22Rv1 (cell line): ENCODE measurements around the gene OR2Y1.
"Not testable (repeated sequence)": the region's sequence is repeated elsewhere in the genome, so short reads cannot be mapped to it uniquely, and the experiment has no call there.

Experiments used
- H3K27ac ChIP-seq: fragments of 450-650 bp; 2 replicates; pipeline ENCODE4 v1.5.1; 2017
- ZFX ChIP-seq: fragments of 450-650 bp; IDR thresholded peaks from 2 replicates; pipeline ENCODE4 v1.6.1; 2017; ENCODE audit warnings: antibody characterized with exemption, borderline replicate concordance
- TF ChIP-seq, protein P1 (sequence below): fragments of 450-650 bp; IDR thresholded peaks from 2 replicates; pipeline ENCODE4 v1.5.1; 2017; ENCODE audit warnings: mild to moderate bottlenecking

OR2Y1 gene

DNA sequence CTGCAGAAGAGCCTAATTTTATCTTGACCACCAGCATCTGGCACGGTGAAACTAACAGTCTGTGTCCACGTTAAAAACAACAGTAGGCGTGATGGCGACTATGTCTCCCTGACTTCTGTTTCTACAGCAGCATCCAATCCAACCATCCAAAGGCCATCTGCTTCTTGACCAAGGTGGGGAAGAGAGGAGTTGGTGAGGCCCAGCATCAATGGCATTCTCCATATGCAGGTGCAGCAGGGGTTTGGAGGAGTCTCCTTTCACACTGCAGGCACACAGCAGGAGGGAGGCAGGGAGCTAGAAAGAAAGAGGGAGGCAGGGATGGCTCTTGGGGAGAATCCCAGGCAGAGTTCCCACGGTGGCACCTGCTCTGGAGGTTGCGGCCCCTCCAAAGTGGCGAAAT, 35.8 kb upstream of the OR2Y1 start:
- H3K27ac ChIP-seq, result no peak overlapping the region
- TF ChIP-seq ZFX, result no peak
- TF ChIP-seq, protein P1, sequence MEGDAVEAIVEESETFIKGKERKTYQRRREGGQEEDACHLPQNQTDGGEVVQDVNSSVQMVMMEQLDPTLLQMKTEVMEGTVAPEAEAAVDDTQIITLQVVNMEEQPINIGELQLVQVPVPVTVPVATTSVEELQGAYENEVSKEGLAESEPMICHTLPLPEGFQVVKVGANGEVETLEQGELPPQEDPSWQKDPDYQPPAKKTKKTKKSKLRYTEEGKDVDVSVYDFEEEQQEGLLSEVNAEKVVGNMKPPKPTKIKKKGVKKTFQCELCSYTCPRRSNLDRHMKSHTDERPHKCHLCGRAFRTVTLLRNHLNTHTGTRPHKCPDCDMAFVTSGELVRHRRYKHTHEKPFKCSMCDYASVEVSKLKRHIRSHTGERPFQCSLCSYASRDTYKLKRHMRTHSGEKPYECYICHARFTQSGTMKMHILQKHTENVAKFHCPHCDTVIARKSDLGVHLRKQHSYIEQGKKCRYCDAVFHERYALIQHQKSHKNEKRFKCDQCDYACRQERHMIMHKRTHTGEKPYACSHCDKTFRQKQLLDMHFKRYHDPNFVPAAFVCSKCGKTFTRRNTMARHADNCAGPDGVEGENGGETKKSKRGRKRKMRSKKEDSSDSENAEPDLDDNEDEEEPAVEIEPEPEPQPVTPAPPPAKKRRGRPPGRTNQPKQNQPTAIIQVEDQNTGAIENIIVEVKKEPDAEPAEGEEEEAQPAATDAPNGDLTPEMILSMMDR, result no peak

GRCh38 chr5:180771839-180772238, 32.0 kb upstream of the OR2Y1 start:
- no peak for TF ChIP-seq ZFX
- TF ChIP-seq, protein P1, result no peak
- no peak overlapping the region for H3K27ac ChIP-seq

DNA sequence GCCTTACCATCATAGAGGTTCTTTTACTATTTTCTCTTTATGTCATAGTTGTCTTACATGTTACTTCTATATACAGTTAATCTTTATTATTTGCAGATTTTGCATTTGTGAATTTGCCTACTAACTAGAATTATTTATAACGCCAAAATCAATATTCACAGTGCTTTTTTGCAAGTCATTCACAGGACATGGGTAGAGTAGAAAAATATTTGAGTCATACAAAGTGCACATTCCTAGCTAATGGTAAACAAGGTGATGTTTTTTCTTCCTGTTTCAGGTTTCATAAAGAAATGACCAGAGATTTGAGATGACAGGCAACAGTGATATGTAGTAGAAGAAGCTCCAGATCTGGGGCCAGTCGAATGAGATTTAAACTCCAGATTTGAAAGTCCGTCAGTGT, 30.0 kb upstream of the OR2Y1 start:
- TF ChIP-seq ZFX, result no peak
- TF ChIP-seq, protein P1, result no peak
- no peak overlapping the region for H3K27ac ChIP-seq

DNA sequence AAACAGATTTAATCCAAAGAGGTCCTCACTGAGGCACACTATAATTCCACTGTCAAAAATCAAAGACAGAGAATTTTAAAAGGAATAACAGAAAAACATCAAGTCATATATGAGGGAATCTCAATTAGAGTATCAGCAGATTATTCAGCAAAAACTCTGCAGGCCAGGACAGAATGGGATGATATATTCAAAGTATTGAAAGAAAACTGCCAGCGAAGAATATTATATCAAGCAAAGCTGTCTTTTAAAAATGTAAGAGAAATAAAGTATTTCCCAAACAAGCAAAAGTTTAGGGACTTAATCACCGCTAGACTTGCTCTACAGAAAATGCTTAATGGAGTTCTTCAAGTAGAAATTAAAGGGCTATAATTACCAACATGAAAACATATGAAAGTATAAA, 15.7 kb upstream of the OR2Y1 start:
- H3K27ac ChIP-seq, result no peak overlapping the region
- TF ChIP-seq, protein P1, result no peak
- TF ChIP-seq ZFX, result no peak

- no peak for TF ChIP-seq ZFX
- TF ChIP-seq, protein P1, result no peak
- H3K27ac ChIP-seq, result no peak overlapping the region
Observed at GRCh38 chr5:180744253-180744652, 4.4 kb upstream of the OR2Y1 start.

GRCh38 chr5:180742727-180743126, 2.9 kb upstream of the OR2Y1 start:
- H3K27ac ChIP-seq, result no peak overlapping the region
- TF ChIP-seq ZFX, result no peak
- TF ChIP-seq, protein P1, result no peak

- H3K27ac ChIP-seq, result not testable (repeated sequence)
Observed at GRCh38 chr5:180740953-180741352, 1.1 kb upstream of the OR2Y1 start.

- TF ChIP-seq, protein P1, result no peak
- no peak for TF ChIP-seq ZFX
Observed at GRCh38 chr5:180739271-180739670, 587 bp downstream of the OR2Y1 start.

More at GRCh38 chr5:180739271-180739670, 587 bp downstream of the OR2Y1 start:
- H3K27ac ChIP-seq, result no peak overlapping the region
